ENCODE data around the gene SSH2. TPM values are rescaled to one million over a fixed set of nuclear protein-coding genes. Genes with fewer than 3 reads are reported as not detected.

Gene SSH2
- polyA plus RNA-seq, 1 of the 3 experiments (the other 2 are of a cell fraction) = 8.8 TPM

- WGBS (ENCODE audit: low lambda C conversion rate) = 86% methylated on average over 3 of the region's 3 CpGs
- CTCF ChIA-PET = no interaction called here
Observed at GRCh38 chr17:29905879-29906167, 24.2 kb downstream of the SSH2 start.

More at GRCh38 chr17:29905879-29906167, 24.2 kb downstream of the SSH2 start:
- peaks cover 0 to 3% of the 10 kb centered on the region in 2 experiments for H3K36me3 ChIP-seq (replicated peaks in 1 of 2; ENCODE audit: control insufficient read depth in 1 of 2, insufficient read depth in 2 of 2, low read length in 1 of 2)
- TF ChIP-seq JUND (IDR thresholded peaks at IDR 0.05) (no peak), YY1 (IDR thresholded peaks at IDR 0.05; ENCODE audit: low read depth) (no peak), MXI1 (IDR thresholded peaks at IDR 0.05; ENCODE audit: low read depth, low read length) (no peak), NRF1 (IDR thresholded peaks at IDR 0.05; ENCODE audit: low read depth, low read length) (no peak), ZBTB33 (IDR thresholded peaks at IDR 0.05; ENCODE audit: borderline replicate concordance, low read depth) (no peak), REST (IDR thresholded peaks at IDR 0.05; ENCODE audit: low read depth, low read length) (no peak), GATA2 (CRISPR knock-in tag; IDR thresholded peaks at IDR 0.05) (no peak), PBX3 (IDR thresholded peaks at IDR 0.05) (no peak), GABPA (IDR thresholded peaks at IDR 0.05; ENCODE audit: low read depth) (no peak), EZH2phosphoT487 (IDR thresholded peaks at IDR 0.05; ENCODE audit: borderline replicate concordance, low read depth) (no peak), POLR2AphosphoS5 (IDR thresholded peaks at IDR 0.05; ENCODE audit: low read depth, low read length) (no peak), SMC3 (IDR thresholded peaks at IDR 0.05; ENCODE audit: low read depth, low read length) (no peak), CHD2 (IDR thresholded peaks at IDR 0.05; ENCODE audit: low read length, partially characterized antibody) (no peak), ELF1 (IDR thresholded peaks at IDR 0.05) (no peak)
- no peaks in the 10 kb centered on the region; the same call in 1 of the 2 replicates for H3K9me3 ChIP-seq
- H3K27me3 ChIP-seq (ENCODE audit: insufficient read depth) = no peaks in the 10 kb centered on the region
- peaks cover 7% of the 10 kb centered on the region for H3F3A ChIP-seq (replicated peaks; ENCODE audit: insufficient read depth)
- H3K4me3 ChIP-seq (ENCODE audit: low read depth in 2 of 2, low read length in 1 of 2) = no peak overlapping the region
- no peaks in the 10 kb centered on the region; a peak in 1 of 4 replicates for H3K4me1 ChIP-seq (ENCODE audit: control insufficient read depth in 1 of 2, insufficient read depth in 2 of 2, low read depth in 1 of 2, low read length in 1 of 2)
- H3K27ac ChIP-seq (ENCODE audit: low read depth in 2 of 2, low read length in 1 of 2) = no peak overlapping the region
- no peak overlapping the region for H3K9ac ChIP-seq
- no peaks in the 10 kb centered on the region for H3K9me2 ChIP-seq
- H3K79me2 ChIP-seq (ENCODE audit: insufficient read depth) = peaks cover 88% of the 10 kb centered on the region
- H3K4me2 ChIP-seq = no peak overlapping the region
- no peak for DNase-seq
- H4K20me1 ChIP-seq (ENCODE audit: insufficient read depth) = no peaks in the 10 kb centered on the region
- H2AFZ ChIP-seq (ENCODE audit: low read depth) = no peak overlapping the region
- POLR2A ChIA-PET = no interaction called here

Data from SK-N-SH (cell line).